Liver (tissue), 9 donors: ENCODE results near the gene ANG. TPM values are rescaled to one million over a fixed set of nuclear protein-coding genes. Genes with fewer than 3 reads are reported as not detected.

ENCODE experiments used
- DNase-seq: peaks from one replicate; pipeline ENCODE4 v3.0.0-alpha.2; 2017; ENCODE audit warnings: low spot score
- H3K27ac ChIP-seq, 2 donors: one replicate each; pipeline ENCODE4 v1.7.0; 2013; ENCODE audit warnings: inconsistent platforms in 2 of 2, low read length in 2 of 2, control low read depth in 1 of 2, low read depth in 1 of 2, mild to moderate bottlenecking in 1 of 2
- H3K27me3 ChIP-seq, 4 donors: one replicate each; pipeline versions ENCODE4 v1.6.1 to v1.7.0; 2013; ENCODE audit warnings: low read length in 3 of 4, inconsistent platforms in 1 of 4, mild to moderate bottlenecking in 1 of 4, moderate library complexity in 1 of 4; ENCODE audit not compliant: control insufficient read depth in 4 of 4, insufficient read depth in 4 of 4
- H3K36me3 ChIP-seq, 4 donors: one replicate each; pipeline versions ENCODE4 v1.6.1 to v1.7.0; 2013; ENCODE audit warnings: low read length in 3 of 4, mild to moderate bottlenecking in 3 of 4, low read depth in 1 of 4, moderate library complexity in 1 of 4; ENCODE audit not compliant: control insufficient read depth in 4 of 4, insufficient read depth in 3 of 4
- H3K4me1 ChIP-seq, 4 donors: one replicate each; pipeline versions ENCODE4 v1.6.1 to v1.7.0; 2013; ENCODE audit warnings: low read length in 3 of 4, mild to moderate bottlenecking in 3 of 4, moderate library complexity in 1 of 4; ENCODE audit not compliant: control insufficient read depth in 4 of 4, insufficient read depth in 4 of 4
- H3K4me3 ChIP-seq, 3 donors: one replicate each; pipeline versions ENCODE4 v1.6.1 to v1.7.0; 2013; ENCODE audit warnings: low read length in 3 of 3, control low read depth in 1 of 3, low read depth in 1 of 3, mild to moderate bottlenecking in 1 of 3
- H3K9ac ChIP-seq, 2 donors: one replicate each; pipeline ENCODE4 v1.7.0; 2013; ENCODE audit warnings: low read length in 2 of 2, mild to moderate bottlenecking in 2 of 2, moderate library complexity in 2 of 2, control low read depth in 1 of 2, low read depth in 1 of 2
- H3K9me3 ChIP-seq, 4 donors: one replicate each; pipeline versions ENCODE4 v1.6.1 to v1.7.0; 2013; ENCODE audit warnings: low read length in 3 of 4; ENCODE audit not compliant: control insufficient read depth in 4 of 4
- ATF3 ChIP-seq: IDR thresholded peaks from 2 replicates; pipeline ENCODE4 v1.6.1; 2016; ENCODE audit warnings: antibody characterized with exemption
- CTCF ChIP-seq: fragments of 150-350 bp; IDR thresholded peaks from 2 replicates; pipeline ENCODE4 v1.5.1; 2017; ENCODE audit warnings: improper control_type of control experiment, low read depth, low read length; ENCODE audit not compliant: missing input control
- EGR1 ChIP-seq, 2 donors: IDR thresholded peaks; 2 replicates each; pipeline ENCODE4 v1.6.1; 2016 to 2018; ENCODE audit warnings: antibody characterized with exemption in 2 of 2, low read depth in 2 of 2
- FOXA1 ChIP-seq: IDR thresholded peaks from 2 replicates; pipeline ENCODE4 v1.6.1; 2016; ENCODE audit warnings: antibody characterized with exemption
- FOXA2 ChIP-seq: IDR thresholded peaks from 2 replicates; pipeline ENCODE4 v1.6.1; 2016; ENCODE audit warnings: antibody characterized with exemption
- GABPA ChIP-seq, 2 donors: IDR thresholded peaks in 1 of 2; conservative IDR thresholded peaks in 1 of 2; 2 replicates each; pipeline ENCODE4 v1.6.1; 2016; ENCODE audit warnings: antibody characterized with exemption in 2 of 2, mild to moderate bottlenecking in 1 of 2, moderate library complexity in 1 of 2
- HNF4A ChIP-seq, 2 donors: conservative IDR thresholded peaks; 2 replicates each; pipeline ENCODE4 v1.6.1; 2016; ENCODE audit warnings: antibody characterized with exemption in 2 of 2, mild to moderate bottlenecking in 2 of 2
- HNF4G ChIP-seq: IDR thresholded peaks from 2 replicates; pipeline ENCODE4 v1.6.1; 2016; ENCODE audit warnings: antibody characterized with exemption
- JUND ChIP-seq, 2 donors: IDR thresholded peaks; 2 replicates each; pipeline ENCODE4 v1.6.1; 2016; ENCODE audit warnings: antibody characterized with exemption in 2 of 2
- MAX ChIP-seq: IDR thresholded peaks from 2 replicates; pipeline ENCODE4 v1.6.1; 2016; ENCODE audit warnings: antibody characterized with exemption
- NR2F2 ChIP-seq: IDR thresholded peaks from 2 replicates; pipeline ENCODE4 v1.6.1; 2016; ENCODE audit warnings: antibody characterized with exemption
- RAD21 ChIP-seq, 2 donors: IDR thresholded peaks; 2 replicates each; pipeline ENCODE4 v1.6.1; 2016; ENCODE audit warnings: antibody characterized with exemption in 2 of 2, mild to moderate bottlenecking in 2 of 2
- REST ChIP-seq: IDR thresholded peaks from 2 replicates; pipeline ENCODE4 v1.6.1; 2016; ENCODE audit warnings: antibody characterized with exemption, mild to moderate bottlenecking
- RXRA ChIP-seq, 2 donors: IDR thresholded peaks; 2 replicates each; pipeline ENCODE4 v1.6.1; 2017 to 2018; ENCODE audit warnings: antibody characterized with exemption in 2 of 2, mild to moderate bottlenecking in 1 of 2
- SP1 ChIP-seq: IDR thresholded peaks from 2 replicates; pipeline ENCODE4 v1.6.1; 2018; ENCODE audit warnings: antibody characterized with exemption, mild to moderate bottlenecking
- TAF1 ChIP-seq: conservative IDR thresholded peaks from 2 replicates; pipeline ENCODE4 v1.6.1; 2016; ENCODE audit warnings: antibody characterized with exemption, mild to moderate bottlenecking
- YY1 ChIP-seq: IDR thresholded peaks from 2 replicates; pipeline ENCODE4 v1.6.1; 2016; ENCODE audit warnings: antibody characterized with exemption, mild to moderate bottlenecking
- ZBTB33 ChIP-seq: IDR thresholded peaks from 2 replicates; pipeline ENCODE4 v1.6.1; 2016; ENCODE audit warnings: antibody characterized with exemption
- WGBS: extraction: QIAGEN DNeasy Blood & Tissue Kit; methylation state at CpG from one replicate; pipeline ENCODE4 v1.1.7; 2013; 5-methylcytosine and 5-hydroxymethylcytosine counted together
- polyA plus RNA-seq, 2 donors: library from polyadenylated mRNA; stranded (reverse) in 1 of 2; unstranded in 1 of 2; fragments of 200-250 nt in 1 of 2; fragments of >200 nt in 1 of 2; fragmentation: Nextera tagmentation in 1 of 2; extraction: Ambion mirVana in 1 of 2; gene quantifications; one replicate each; pipeline versions ENCODE4 v1.2.1 to v1.2.3, GENCODE V29; 2013 to 2015
- total RNA-seq, 2 donors: library from RNA; depleted of rRNA; stranded (reverse); fragments of >200 nt; gene quantifications; one replicate each; pipeline ENCODE4 v1.2.3, GENCODE V29; 2014
- donor health status: healthy.
- donor health status: healthy.
- donor health status: healthy.
- donor health status: healthy.
- donor health status: healthy.

ANG gene
- 1,000 to 10,000 TPM in 1 of 2 donors, 100 to 1,000 TPM in 1; 153 to 1,589 TPM for total RNA-seq
- polyA plus RNA-seq, result 1,000 to 10,000 TPM; 1,170 to 2,524 TPM

- Histone ChIP-seq H3K4me3 (peak within 1 kb of the TSS; percentile 62 to 74 (median 65)), H3K36me3 (peaks cover 0 to 2% (median 0%) of the 10 kb centered on the region in 4 donors), H3K9me3 (no peaks in the 10 kb centered on the region), H3K27ac (peak within 1 kb of the TSS; percentile 62 to 70), H3K4me1 (peaks cover 0 to 42% (median 30%) of the 10 kb centered on the region in 4 donors), H3K9ac (peak within 1 kb of the TSS in 1 of 2 donors; percentile 3), H3K27me3 (no peaks in the 10 kb centered on the region)
- peak; percentile 39 for TF ChIP-seq HNF4G
- peak; percentile 27 for TF ChIP-seq FOXA1
- TF ChIP-seq TAF1, result peak; percentile 96
- peak; percentile 91 for TF ChIP-seq MAX
- peak in 1 of 2 donors; percentile 48 for TF ChIP-seq EGR1 (IDR thresholded peaks at IDR 0.05; ENCODE audit: low read depth in 2 of 2)
- TF ChIP-seq NR2F2, result no peak
- peak in 1 of 2 donors; percentile 29 for TF ChIP-seq GABPA (IDR thresholded peaks at IDR 0.05 in 1 of 2, conservative IDR thresholded peaks at IDR 0.05 in 1 of 2)
- peak; percentile 53 for TF ChIP-seq ZBTB33
- TF ChIP-seq SP1, result peak; percentile 94
- TF ChIP-seq RXRA (IDR thresholded peaks at IDR 0.05), result peak; percentile 97
- TF ChIP-seq HNF4A (conservative IDR thresholded peaks at IDR 0.05), result peak; percentile 74 to 84
- TF ChIP-seq JUND (IDR thresholded peaks at IDR 0.05), result peak in 1 of 2 donors; percentile 60
- TF ChIP-seq REST, result peak; percentile 44
- TF ChIP-seq YY1, result peak; percentile 90
- TF ChIP-seq ATF3, result no peak
- peak; percentile 30 for TF ChIP-seq FOXA2
- TF ChIP-seq CTCF, result no peak
- TF ChIP-seq RAD21 (IDR thresholded peaks at IDR 0.05), result peak; percentile 13 to 26
- no peak for DNase-seq
- WGBS, result 29% methylated on average over 7 of the region's 7 CpGs
These were observed at the start of gene ANG for GRCh38 chr14:20688167-20688839. Gene ANG (plus strand): TSS chr14:20688764. CDS start chr14:20693565, 4,801 bp downstream.
